ENCODE results near the gene RHEB.

Gene RHEB

DNA sequence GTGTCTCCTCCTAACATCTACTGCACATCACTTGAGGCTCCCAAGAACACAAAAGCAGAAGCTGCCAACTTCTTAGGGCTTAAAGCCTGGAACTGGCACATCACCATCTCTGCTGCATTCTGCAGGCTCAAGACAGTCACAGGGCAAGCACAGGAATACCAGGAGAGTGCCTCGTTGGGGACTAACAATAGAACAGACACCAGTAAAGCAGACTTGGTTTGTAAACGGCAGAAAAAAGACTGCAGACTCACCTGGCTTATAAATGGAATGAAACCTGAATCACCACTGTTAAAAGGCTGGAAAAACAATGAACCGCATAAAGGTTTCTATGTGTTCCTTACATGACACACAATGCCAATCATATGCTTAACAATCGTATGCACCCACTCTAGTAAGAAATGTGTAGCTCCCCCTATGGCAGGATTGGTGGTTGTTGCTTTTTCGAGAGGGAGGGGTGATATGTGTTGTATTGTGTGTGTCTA lies 12.8 kb downstream of the RHEB start:
- DNase-seq (ENCODE audit: low read depth, low spot score) = no peak
- no peak overlapping the region for H3K4me3 ChIP-seq (ENCODE audit: low read length)

DNA sequence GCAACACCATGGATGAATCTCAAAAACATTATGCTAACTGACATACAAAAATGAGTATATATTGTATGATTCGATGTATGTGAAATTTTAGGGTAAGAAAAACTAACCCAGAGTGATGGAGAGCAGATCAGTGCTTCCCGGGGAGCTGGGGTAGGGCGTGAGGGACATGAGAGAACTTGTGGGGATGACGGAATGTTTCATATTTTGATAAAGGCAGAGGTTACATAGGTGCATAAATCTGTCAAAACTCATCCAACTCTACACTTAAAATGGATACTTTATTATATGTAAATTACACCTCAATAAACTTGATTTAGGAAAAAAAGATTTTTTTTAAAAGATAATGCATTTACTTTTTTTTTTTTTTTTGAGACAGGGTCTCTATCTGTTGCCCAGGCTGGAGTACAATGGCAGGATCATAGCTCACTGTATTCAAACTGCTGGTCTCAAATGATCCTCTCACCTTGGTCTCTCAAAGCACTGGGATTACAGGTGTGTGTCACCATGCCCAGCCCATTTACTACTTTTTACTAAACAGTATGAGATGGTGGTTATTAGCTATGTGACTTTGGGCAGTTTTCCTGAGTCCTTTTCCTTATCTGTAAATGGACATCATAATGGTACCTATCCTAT lies 13.7 kb downstream of the RHEB start:
- no peak overlapping the region for H3K4me3 ChIP-seq (ENCODE audit: low read length)
- DNase-seq (ENCODE audit: low read depth, low spot score) = no peak

DNA sequence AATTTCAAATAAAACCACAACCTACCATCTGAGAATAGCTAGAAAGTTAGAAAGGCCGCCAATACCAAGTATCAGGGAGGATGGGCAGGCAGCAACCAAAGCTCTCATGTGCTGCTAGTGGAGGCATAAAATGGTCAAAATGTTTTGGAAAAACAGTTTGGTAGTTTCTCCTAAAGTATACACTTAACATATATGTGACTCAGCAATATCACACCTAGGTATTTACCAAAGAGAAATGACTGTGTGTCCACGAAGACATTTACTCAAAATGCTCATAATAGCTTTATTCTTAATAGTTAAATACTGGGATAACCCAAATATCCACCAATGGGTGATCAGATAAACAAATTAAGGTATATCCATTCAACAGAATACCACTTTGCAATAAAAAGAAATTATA lies 14.3 kb downstream of the RHEB start:
- no peak overlapping the region for H3K4me3 ChIP-seq (ENCODE audit: low read length)
- DNase-seq (ENCODE audit: low read depth, low spot score) = no peak

DNA sequence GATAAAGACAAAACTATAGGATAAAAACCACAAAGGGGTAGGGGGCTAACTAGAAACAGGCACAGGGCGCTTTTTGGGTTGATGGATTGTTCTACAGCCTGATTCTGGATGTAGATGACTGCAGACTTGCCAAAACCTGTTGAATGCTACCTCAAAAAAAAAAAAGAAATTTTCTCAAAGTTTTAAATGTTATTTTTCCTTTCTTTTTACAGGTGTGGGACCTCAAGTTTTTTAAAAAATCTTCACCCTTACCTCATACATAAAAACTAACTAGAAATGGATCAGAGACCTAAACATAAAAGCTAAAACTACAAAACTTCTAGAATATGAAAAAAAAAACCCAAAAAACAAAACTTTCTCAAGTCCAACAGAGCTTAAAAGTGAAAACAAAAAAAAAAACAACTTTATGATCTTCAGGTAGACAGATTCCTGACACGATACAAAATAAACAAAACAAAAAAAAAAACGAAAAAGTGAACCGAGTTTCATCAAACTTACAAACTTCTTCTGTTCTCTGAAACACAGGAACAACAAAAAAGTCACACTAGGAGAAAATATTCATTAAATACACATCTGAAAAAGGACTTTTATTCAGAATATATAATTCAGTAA lies 14.9 kb downstream of the RHEB start:
- no peak overlapping the region for H3K4me3 ChIP-seq (ENCODE audit: low read length)
- DNase-seq (ENCODE audit: low read depth, low spot score) = no peak

DNA sequence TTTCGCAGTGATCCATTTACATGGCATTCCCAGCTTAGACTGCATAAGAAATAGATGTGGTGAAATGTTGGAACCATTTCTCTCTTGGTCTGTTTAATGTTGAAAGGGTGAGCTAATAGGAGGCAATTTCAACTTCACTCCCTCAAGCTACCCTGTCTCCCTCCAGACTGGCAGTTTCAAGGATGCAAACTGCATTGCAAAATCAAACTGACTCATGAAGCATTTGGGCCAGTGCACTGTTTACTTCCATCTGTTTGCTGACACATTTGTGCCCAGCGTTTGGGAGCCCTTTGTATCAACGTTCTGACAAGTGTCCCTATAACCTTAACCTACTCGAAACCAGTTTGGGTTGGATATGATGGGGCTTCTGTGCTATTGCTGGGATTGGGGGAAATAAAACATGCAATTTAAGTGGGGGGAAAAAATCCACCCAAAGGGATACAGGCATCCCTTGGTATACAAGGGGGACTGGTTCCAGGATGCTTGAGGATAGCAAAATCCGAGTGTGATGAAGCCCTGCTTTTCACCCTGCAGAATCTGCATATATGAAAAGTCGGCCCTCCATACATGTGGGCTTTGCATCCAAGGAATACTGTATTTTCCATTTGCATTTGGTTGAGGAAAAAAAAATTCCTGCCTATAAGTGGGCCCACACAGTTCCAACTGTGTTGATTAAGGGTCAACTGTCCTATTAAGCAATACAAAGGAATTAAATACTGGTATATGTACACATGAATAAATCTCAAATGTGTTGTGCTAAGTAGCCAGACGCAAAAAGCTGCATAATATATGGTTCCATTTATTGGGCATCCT lies 15.6 kb downstream of the RHEB start:
- DNase-seq (ENCODE audit: low read depth, low spot score) = no peak
- H3K4me3 ChIP-seq (ENCODE audit: low read length) = no peak overlapping the region

DNA sequence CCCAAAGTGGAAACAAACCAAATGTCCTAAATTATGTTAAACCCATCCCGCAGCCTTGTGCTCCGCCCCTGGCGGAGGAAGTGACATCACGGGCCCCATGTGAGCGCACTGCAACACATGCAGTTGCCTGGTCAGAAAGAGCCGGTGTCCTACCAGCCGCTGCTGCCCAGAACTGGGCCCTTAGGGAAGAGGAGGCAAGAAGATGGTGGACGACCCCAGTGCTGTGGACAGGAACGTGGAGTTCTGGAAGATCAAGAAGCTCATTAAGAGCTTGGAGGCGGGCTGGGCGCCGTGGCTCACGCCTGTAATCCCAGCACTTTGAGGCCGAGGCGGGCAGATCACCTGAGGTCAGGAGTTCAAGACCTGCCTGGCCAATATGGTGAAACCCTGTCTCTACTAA lies 18.0 kb downstream of the RHEB start:
- DNase-seq (ENCODE audit: low read depth, low spot score) = no peak
- H3K4me3 ChIP-seq (ENCODE audit: low read length) = no peak overlapping the region

DNA sequence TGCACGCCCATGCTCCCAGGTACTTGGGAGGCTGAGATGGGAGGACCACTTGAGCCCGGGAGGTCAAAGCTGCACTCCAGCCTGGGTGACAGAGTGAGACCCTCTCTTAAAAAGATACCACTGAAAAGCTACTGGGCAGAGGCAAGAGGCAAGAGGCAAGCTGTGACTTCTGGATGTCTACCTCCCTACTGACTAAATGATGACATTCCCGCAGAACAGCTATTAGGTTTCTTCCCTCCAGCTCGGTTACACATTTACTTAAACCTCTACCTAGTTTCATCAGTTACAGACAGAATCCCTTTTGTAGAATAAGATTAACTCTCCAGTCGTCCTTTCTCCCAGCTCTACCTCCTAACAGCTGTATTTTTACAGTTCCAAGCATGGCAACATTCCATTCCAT lies 21.2 kb downstream of the RHEB start:
- no peak overlapping the region for H3K4me3 ChIP-seq (ENCODE audit: low read length)

DNA sequence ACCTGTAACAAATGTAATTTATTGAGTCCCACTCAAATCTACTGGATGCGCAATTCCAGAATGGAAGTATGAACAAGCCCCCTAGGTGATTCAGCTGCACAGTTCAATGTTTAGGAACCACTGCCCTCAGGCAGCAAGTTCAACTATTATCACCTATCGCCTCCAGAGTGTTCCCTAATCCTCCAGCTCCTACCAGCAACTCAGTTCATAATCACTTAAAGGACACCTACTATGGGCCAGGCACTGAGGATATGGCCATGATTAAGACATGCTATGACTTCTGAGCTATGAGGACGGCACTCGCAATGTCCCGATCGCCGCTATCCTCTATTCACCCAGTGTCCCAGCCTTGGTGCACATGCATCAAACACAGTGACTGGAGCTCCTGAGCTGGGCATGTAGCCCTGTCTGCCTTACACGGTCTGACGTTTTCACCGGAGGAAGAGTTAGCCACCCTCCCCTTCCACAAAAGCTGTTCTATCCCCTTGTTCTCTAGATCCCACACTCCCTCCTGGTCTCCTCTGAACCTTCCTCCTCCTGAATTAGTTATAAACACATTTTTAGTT lies 22.3 kb downstream of the RHEB start:
- H3K4me3 ChIP-seq (ENCODE audit: low read length) = no peak overlapping the region
- DNase-seq (ENCODE audit: low read depth, low spot score) = no peak

More for the DNA sequence above, 21.2 kb downstream of the RHEB start:
- DNase-seq (ENCODE audit: low read depth, low spot score) = no peak

DNA sequence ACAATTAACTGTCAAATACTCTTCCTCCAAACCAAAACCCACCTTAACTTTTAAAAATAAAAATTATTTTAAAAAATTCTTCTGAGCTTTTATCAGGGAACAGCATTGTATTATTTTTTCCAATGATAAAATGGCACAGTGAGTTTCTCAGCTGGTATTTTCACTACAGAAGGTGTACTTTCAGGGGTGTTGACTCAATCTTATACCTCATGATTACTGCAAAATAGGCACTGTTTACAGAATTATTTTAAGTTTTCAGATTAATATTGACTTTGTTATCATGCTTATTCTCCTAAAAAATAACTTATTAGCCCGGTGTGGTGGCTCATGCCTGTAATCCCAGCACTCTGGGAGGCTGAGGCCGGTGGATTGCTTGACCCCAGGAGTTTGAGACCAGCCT lies 24.3 kb downstream of the RHEB start:
- no peak for DNase-seq (ENCODE audit: low read depth, low spot score)
- H3K4me3 ChIP-seq (ENCODE audit: low read length) = no peak overlapping the region

DNA sequence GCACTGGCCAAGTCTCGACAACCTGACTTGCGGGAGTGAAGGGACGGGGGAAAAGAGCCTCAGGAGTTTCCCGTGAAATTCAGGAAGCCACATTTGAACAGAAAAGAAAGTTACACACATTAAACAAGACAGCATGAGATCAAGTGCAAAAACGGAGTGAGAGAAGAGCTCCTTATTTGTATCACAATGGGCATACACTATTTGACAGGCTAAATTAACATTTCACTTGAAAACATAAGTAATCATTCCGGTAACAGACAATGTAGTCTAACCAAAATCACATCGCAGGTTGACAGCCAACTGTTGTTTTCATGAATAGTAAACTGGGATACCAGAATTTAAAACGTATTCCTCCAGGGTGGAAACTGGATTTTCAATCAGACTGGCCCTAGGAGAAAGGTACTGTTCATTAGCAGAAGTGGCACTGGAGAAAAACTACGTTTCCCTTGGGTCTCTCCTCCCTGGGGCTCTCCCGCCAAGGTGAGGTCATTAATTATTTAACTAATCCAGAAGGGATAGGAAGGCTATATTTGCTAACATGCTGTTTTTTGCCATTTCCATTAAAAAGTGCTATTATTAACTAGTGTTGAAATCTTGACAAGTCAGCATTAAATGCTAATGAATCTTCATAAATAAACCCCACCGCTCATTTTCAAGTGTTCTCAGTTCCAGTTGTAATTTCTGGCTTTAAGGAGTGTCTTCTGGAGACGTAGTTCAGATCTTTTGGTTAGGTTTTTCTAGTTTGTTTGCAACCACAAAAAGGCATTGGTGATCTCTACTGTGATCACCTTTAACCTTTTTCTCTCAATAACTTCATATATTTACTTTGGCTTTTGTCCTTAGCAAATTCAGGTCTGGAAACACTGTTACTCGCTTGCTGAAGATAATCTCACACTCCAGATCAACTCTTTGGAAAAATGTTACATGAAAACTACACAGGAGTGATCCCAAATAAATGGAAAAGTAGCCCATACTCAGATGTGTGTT lies 25.1 kb downstream of the RHEB start:
- DNase-seq (ENCODE audit: low read depth, low spot score) = no peak
- no peak overlapping the region for H3K4me3 ChIP-seq (ENCODE audit: low read length)

DNA sequence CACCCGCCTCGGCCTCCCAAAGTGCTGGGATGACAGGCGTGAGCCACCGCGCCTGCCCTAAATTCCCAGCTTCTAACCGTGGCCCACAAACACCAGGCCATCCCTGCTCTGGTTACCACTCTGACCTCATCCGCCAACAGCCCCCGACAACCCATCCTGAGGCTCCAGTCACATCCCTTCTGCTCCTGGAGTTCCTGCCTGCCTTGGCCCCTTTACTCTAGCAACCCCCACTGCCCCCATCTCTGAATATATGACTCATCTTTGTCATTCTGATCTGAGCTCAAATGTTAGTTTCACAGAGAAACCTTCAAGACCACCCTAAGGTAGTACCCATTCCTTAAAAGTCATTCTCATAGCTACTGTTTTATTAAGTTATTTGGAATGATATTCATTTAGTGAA lies 26.6 kb downstream of the RHEB start:
- DNase-seq (ENCODE audit: low read depth, low spot score) = no peak
- H3K4me3 ChIP-seq (ENCODE audit: low read length) = no peak overlapping the region

DNA sequence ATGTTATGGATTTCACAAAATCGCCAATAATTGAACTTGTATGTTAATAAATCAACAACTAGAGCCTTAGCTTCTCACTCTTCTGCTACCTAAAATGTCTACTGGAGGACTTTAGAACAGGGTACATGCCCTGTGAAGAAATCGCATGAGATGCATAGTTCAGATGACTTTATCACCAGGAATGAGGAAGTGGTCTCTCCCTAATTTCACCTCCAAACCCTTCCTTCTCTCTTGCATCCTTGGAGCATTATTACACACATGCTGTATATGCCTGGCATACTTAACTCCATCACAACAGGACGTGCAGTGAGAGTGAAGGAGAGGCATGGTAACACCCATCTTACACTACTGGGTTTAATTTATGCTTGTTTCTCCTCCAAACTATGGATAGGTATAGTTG lies 27.8 kb downstream of the RHEB start:
- DNase-seq (ENCODE audit: low read depth, low spot score) = no peak
- no peak overlapping the region for H3K4me3 ChIP-seq (ENCODE audit: low read length)

DNA sequence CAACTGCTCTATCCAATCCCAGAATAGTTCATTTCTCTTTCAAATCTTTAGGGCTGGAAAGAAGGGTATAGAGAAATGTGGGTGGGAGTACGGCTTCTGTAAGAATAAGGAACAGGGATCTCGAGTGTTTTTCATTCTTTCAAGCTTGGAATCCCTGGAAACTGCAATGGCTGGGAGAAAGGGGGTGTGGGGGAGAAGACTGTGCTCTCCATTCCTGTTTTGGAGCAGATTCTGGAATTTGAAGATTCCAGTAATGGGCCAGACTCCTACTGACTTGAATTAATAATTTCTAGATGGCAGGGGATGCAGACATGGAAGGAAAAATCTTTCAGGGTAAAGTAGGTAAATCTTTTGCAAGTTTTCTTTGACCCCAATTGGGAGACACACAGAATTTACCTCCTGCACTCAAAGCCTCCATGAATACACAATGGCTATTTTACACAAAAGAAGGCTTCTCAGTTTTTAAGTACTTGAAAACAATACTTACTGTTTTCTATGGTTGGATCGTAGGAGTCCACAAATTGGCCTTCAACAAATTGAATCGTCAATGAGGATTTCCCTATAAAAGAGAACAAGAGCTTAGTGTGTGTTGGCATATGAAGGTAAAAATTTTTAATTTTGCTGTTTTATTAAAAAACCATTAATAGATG lies 29.1 kb downstream of the RHEB start:
- no peak for DNase-seq (ENCODE audit: low read depth, low spot score)
- no peak overlapping the region for H3K4me3 ChIP-seq (ENCODE audit: low read length)

DNA sequence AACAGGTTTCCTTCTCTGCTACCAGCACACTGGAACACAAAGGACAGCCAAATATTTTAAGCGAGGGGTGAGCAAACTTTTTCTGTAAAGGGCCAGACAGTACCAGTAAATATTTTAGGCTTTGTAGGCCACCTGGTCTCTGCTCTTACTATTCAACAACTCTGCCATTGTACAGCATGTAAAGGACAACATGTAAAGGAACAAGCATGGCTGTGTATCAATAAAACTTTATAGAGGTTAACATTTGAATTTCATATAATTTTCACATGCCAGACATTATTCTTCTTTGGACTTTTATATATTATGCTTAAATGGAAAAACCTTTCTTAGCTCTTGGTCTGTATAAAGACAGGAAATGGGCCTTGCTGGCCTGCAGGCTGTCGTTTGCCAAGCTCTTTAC lies 30.2 kb downstream of the RHEB start:
- no peak for DNase-seq (ENCODE audit: low read depth, low spot score)
- no peak overlapping the region for H3K4me3 ChIP-seq (ENCODE audit: low read length)

DNA sequence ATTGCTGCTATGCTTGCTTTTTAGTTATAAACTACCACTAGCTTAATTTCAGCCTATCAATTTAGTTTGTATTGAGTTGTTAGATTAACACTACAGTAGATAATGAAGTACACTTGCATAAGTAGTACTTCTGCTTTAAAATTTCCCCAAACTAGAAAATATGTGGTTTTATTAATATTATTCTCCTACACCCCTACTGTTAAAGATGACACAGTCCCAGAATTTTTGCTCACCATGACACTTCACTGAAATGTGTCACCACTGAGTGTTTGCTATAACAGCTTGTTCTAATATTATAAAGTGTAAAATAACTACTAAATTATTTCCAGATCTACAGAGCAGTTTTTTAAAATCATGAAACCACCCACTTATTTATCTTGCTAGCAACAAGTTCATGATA lies 31.6 kb downstream of the RHEB start:
- no peak overlapping the region for H3K4me3 ChIP-seq (ENCODE audit: low read length)
- DNase-seq (ENCODE audit: low read depth, low spot score) = no peak

DNA sequence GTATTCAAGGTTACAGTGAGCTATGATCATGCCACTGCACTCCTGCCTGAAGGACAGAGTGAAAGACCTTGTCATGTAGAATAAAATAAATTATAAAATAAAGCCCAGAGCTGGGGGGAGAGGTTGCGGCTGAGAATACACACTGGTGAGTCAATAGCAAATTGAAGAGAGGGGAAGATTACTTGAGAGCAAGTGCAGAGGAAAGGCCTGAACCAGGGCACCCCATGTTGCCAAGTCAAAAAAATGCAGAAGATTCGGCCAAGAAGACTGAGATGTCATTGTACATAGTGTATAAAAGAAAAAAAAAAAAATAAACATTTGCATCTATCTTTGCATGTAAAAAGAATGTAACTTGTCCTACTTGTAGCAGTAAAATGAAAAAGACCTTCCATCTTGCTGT lies 32.5 kb downstream of the RHEB start:
- no peak for DNase-seq (ENCODE audit: low read depth, low spot score)
- H3K4me3 ChIP-seq (ENCODE audit: low read length) = no peak overlapping the region

DNA sequence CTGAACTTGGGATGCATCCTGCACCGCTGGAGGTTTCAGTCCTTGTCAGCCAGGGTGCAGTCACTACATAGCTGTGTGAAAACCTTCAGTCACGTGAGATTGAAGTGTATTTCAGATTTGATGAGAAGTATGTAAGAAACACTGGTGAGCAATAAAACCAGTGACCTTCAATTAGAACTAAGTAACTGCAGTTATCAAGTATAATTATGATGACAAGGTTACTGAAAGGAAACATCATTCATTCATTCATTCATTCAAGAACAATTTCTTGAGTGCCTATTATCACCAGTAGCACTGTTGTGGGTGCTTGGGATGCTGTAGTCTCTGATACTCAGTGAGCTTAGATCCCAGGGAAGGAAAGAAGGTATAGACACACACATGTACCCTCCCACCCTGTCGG lies 33.6 kb downstream of the RHEB start:
- no peak for DNase-seq (ENCODE audit: low read depth, low spot score)
- H3K4me3 ChIP-seq (ENCODE audit: low read length) = no peak overlapping the region

DNA sequence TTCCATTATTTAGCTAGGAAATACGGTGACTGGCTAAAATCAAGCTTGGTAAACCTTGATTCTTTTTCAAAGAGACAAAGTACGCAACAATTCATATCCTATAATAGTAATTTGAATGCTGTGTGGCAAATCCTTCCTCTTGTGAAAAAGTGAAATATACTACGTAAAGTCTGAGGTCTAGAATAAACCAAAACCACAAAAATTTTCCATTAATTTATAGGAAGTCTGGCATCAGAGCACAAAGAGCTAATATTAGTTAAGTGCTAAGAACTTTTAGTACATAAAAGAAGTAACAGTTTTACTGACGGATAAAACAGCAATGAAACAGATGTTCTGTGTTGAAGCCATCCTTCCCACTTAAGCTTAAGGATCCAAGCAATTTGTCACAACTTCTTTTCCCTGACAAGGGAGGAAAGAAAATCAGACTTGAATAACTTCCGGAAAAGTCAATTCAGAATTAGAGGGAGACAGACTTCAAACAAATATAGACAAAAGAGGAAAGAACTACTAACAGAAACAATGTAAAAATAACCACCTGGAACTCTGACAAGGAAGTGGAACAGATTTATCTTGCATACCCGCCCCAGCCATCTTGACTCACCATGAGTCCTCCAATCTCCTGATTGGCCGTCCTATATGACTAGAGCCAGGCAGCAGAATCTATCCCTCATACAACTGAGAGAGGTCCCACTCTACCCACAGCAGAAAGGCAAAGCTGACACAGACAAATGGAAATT lies 34.6 kb downstream of the RHEB start:
- no peak overlapping the region for H3K4me3 ChIP-seq (ENCODE audit: low read length)
- no peak for DNase-seq (ENCODE audit: low read depth, low spot score)
